Daoy (cell line): ENCODE results near the gene RAB11FIP3. TPM values are rescaled to one million over a fixed set of nuclear protein-coding genes. Genes with fewer than 3 reads are reported as not detected.
A peak's percentile ranks its signal among the peaks of the same experiment; 100 is the strongest.
"Not testable (repeated sequence)": the region's sequence is repeated elsewhere in the genome, so short reads cannot be mapped to it uniquely, and the experiment has no call there.

ENCODE experiments used
- DNase-seq: peaks from one replicate; pipeline ENCODE4 v3.0.0-alpha.2; 2015; ENCODE audit warnings: low read depth
- total RNA-seq: library from RNA; depleted of rRNA; stranded (reverse); fragments of >200 nt; shearing (Covaris generic); gene quantifications from 2 replicates; pipeline ENCODE4 v1.2.3, GENCODE V29; 2014

Gene RAB11FIP3
- total RNA-seq, 1 experiment from 2014 or later, result 10.4 TPM

GRCh38 chr16:391885-392335, 33.5 kb upstream of the RAB11FIP3 start:
- DNase-seq, result peak; percentile 82

- no peak for DNase-seq
Observed at GRCh38 chr16:392450-393030, 32.9 kb upstream of the RAB11FIP3 start.

- no peak for DNase-seq
Observed at GRCh38 chr16:396199-396598, 29.2 kb upstream of the RAB11FIP3 start.

- peak; percentile 63 for DNase-seq
Observed at GRCh38 chr16:396605-397004, 28.8 kb upstream of the RAB11FIP3 start.

GRCh38 chr16:397135-397661, 28.3 kb upstream of the RAB11FIP3 start, which contains the start of gene NME4:
TSS of gene NME4 (plus strand) at chr16:397199. CDS start at chr16:397223, 24 bp downstream.
- DNase-seq, result peak; percentile 36

GRCh38 chr16:397736-398332, 27.6 kb upstream of the RAB11FIP3 start:
- DNase-seq, result peak; percentile 61

GRCh38 chr16:398561-399339, 26.7 kb upstream of the RAB11FIP3 start:
- no peak for DNase-seq

- DNase-seq, result no peak
Observed at GRCh38 chr16:399340-400019, 26.0 kb upstream of the RAB11FIP3 start.

GRCh38 chr16:400061-400591, 25.3 kb upstream of the RAB11FIP3 start:
- no peak for DNase-seq

- peak; percentile 90 for DNase-seq
Observed at GRCh38 chr16:401468-402348, 23.7 kb upstream of the RAB11FIP3 start, which contains the start of gene DECR2. TSS of gene DECR2 (plus strand) at chr16:401885. CDS start at chr16:401964, 79 bp downstream.

- DNase-seq, result no peak
Observed at GRCh38 chr16:404971-405486, 20.4 kb upstream of the RAB11FIP3 start.

GRCh38 chr16:405548-406506, 19.6 kb upstream of the RAB11FIP3 start:
- DNase-seq, result no peak

GRCh38 chr16:407253-407652, 18.2 kb upstream of the RAB11FIP3 start:
- DNase-seq, result no peak

- no peak for DNase-seq
Observed at GRCh38 chr16:410516-411178, 14.8 kb upstream of the RAB11FIP3 start.

GRCh38 chr16:411576-412265, 13.7 kb upstream of the RAB11FIP3 start:
- no peak for DNase-seq

- no peak for DNase-seq
Observed at GRCh38 chr16:414395-415169, 10.9 kb upstream of the RAB11FIP3 start.

- not testable (repeated sequence) for DNase-seq
Observed at GRCh38 chr16:415170-415498, 10.3 kb upstream of the RAB11FIP3 start.
